K562 (cell line): ENCODE data around the gene STIM1. TPM values are rescaled to one million over a fixed set of nuclear protein-coding genes. Genes with fewer than 3 reads are reported as not detected.

Experiments used
- ATAC-seq: fragments of 200-7000 bp; cut with Tn5 transposase; 3 replicates; pipeline ENCODE4 v1.9.1; 2020; ENCODE audit warnings: moderate library complexity
- BruUV-seq: library from RNA; stranded (reverse); fragments of 400-500 nt; replicated peaks from 2 replicates; lab custom pipeline; 2021; lab: Mats Ljungman, UMichigan
- CTCF ChIA-PET: fragments of 300-600 bp; formaldehyde crosslinking; extraction: SDS; loops from one replicate; lab custom pipeline; 2021; ENCODE audit warnings: low intra/inter-chr PET ratio; lab: Yijun Ruan, JAX
- POLR2A ChIA-PET: fragments of 300-600, 350-650 bp; sonication (Branson Sonifier 250); formaldehyde crosslinking; extraction: SDS; loops from one replicate; lab custom pipeline; 2021; ENCODE audit warnings: antibody characterized with exemption, inconsistent platforms; lab: Yijun Ruan, JAX
- DNase-seq, 4 experiments: peaks; one replicate each; pipeline versions ENCODE4 v3.0.0 to v3.0.0-alpha.2; 2011 to 2018; ENCODE audit warnings: low spot score in 3 of 4, mixed read lengths in 3 of 4; ENCODE audit errors: extremely low read depth in 1 of 4
- FAIRE-seq: peaks from 2 replicates; lab custom pipeline; 2011; peaks lifted over from hg19 to GRCh38; lab: Jason Lieb, UNC
- H2AFZ ChIP-seq: 2 replicates; pipeline ENCODE4 v1.6.0; 2011; ENCODE audit warnings: low read depth, low read length, control low read depth, inconsistent platforms
- H3K27ac ChIP-seq: fragments of 200-600 bp; 3 replicates; pipeline ENCODE4 v1.8.0; 2011; ENCODE audit warnings: low read depth, mild to moderate bottlenecking, control low read depth, inconsistent platforms, low read length, moderate library complexity, mixed read lengths; ENCODE audit errors: extremely low read depth
- H3K27me3 ChIP-seq, 2 experiments: fragments of 300-600 bp in 1 of 2; 2 replicates in 1 of 2; 3 replicates in 1 of 2; pipeline versions ENCODE4 v1.6.0 to v1.8.0; 2011; ENCODE audit warnings: inconsistent platforms in 2 of 2, low read length in 2 of 2, mild to moderate bottlenecking in 1 of 2, mixed read lengths in 1 of 2, moderate library complexity in 1 of 2; ENCODE audit not compliant: control insufficient read depth in 2 of 2, insufficient read depth in 2 of 2
- H3K36me3 ChIP-seq: fragments of 300-600 bp; 3 replicates; pipeline ENCODE4 v1.8.0; 2011; ENCODE audit warnings: mild to moderate bottlenecking, low read length, inconsistent platforms; ENCODE audit not compliant: control insufficient read depth, insufficient read depth
- H3K4me1 ChIP-seq, 2 experiments: fragments of 200-600 bp in 1 of 2; replicated peaks in 1 of 2; 2 replicates in 1 of 2; 3 replicates in 1 of 2; pipeline versions ENCODE4 v1.5.1 to v1.8.0; 2011; ENCODE audit warnings: inconsistent platforms in 2 of 2, low read length in 2 of 2, mild to moderate bottlenecking in 1 of 2, mixed read lengths in 1 of 2, moderate library complexity in 1 of 2; ENCODE audit not compliant: control insufficient read depth in 2 of 2, insufficient read depth in 2 of 2
- H3K4me2 ChIP-seq: 2 replicates; pipeline ENCODE4 v1.6.1; 2011; ENCODE audit warnings: low read length, control low read depth, inconsistent platforms, mixed read lengths; ENCODE audit not compliant: insufficient read depth
- H3K4me3 ChIP-seq: fragments of 200-600 bp; sonication (generic), shearing (Covaris generic); 2 replicates; pipeline ENCODE4 v1.5.1; 2016; ENCODE audit warnings: control low read depth, inconsistent platforms
- H3K79me2 ChIP-seq: fragments of 200-600 bp; 3 replicates; pipeline ENCODE4 v1.8.0; 2011; ENCODE audit warnings: low read length, inconsistent platforms; ENCODE audit not compliant: control insufficient read depth, insufficient read depth
- H3K9ac ChIP-seq, 2 experiments: 2 replicates each; pipeline versions ENCODE4 v1.6.0 to v1.6.1; 2011; ENCODE audit warnings: low read depth in 2 of 2, low read length in 2 of 2, control low read depth in 1 of 2, inconsistent platforms in 1 of 2, mild to moderate bottlenecking in 1 of 2, mixed read lengths in 1 of 2; ENCODE audit not compliant: insufficient read depth in 1 of 2
- H3K9me1 ChIP-seq: one replicate; pipeline ENCODE4 v1.6.0; 2011; ENCODE audit warnings: inconsistent platforms, mild to moderate bottlenecking, low read length, moderate library complexity; ENCODE audit not compliant: control insufficient read depth, insufficient read depth
- H3K9me3 ChIP-seq: replicated peaks from 2 replicates; pipeline ENCODE4 v1.5.1; 2011; ENCODE audit warnings: low read depth, low read length, inconsistent platforms; ENCODE audit not compliant: control insufficient read depth, insufficient read depth
- H4K20me1 ChIP-seq: replicated peaks from 2 replicates; pipeline ENCODE4 v1.6.1; 2011; ENCODE audit warnings: low read length, inconsistent platforms, mixed read lengths; ENCODE audit not compliant: control insufficient read depth, insufficient read depth
- ARID1B ChIP-seq: fragments of 450-650 bp; IDR thresholded peaks from 2 replicates; pipeline ENCODE4 v1.6.1; 2016; ENCODE audit warnings: antibody characterized with exemption, mild to moderate bottlenecking, inconsistent platforms
- CBFA2T2 ChIP-seq: fragments of 450-650 bp; conservative IDR thresholded peaks from 2 replicates; pipeline ENCODE4 v1.6.1; 2017; ENCODE audit warnings: mild to moderate bottlenecking
- CEBPB ChIP-seq: fragments of 450-650 bp; IDR thresholded peaks from 2 replicates; pipeline ENCODE4 v1.6.1; 2016; ENCODE audit warnings: missing genetic modification characterization, missing compliant biosample characterization
- CTCF ChIP-seq, 3 experiments: IDR thresholded peaks in 2 of 3; conservative IDR thresholded peaks in 1 of 3; 2 replicates each; pipeline ENCODE4 v1.5.1; 2011 to 2012; ENCODE audit warnings: low read length in 3 of 3, mild to moderate bottlenecking in 3 of 3, control low read depth in 2 of 3, improper control_type of control experiment in 1 of 3, inconsistent platforms in 1 of 3, low read depth in 1 of 3, mixed read lengths in 1 of 3, moderate library complexity in 1 of 3; ENCODE audit not compliant: insufficient read depth in 2 of 3
- E2F4 ChIP-seq: sonication (generic); formaldehyde crosslinking; IDR thresholded peaks from 2 replicates; pipeline ENCODE4 v1.8.0; 2022; ENCODE audit warnings: mild to moderate bottlenecking, low read depth, missing genetic modification reagents
- IRF2 ChIP-seq: sonication (generic); formaldehyde crosslinking; IDR thresholded peaks from 2 replicates; pipeline ENCODE4 v1.8.1; 2022; ENCODE audit warnings: mild to moderate bottlenecking, missing genetic modification reagents
- MEF2A ChIP-seq: IDR thresholded peaks from 2 replicates; pipeline ENCODE4 v1.6.1; 2011; ENCODE audit warnings: low read depth, mild to moderate bottlenecking, low read length, moderate library complexity; ENCODE audit not compliant: control insufficient read depth
- MEIS2 ChIP-seq: fragments of 450-650 bp; IDR thresholded peaks from 2 replicates; pipeline ENCODE4 v1.6.1; 2014; ENCODE audit warnings: mild to moderate bottlenecking; ENCODE audit not compliant: partially characterized antibody
- NFE2 ChIP-seq: IDR thresholded peaks from 2 replicates; pipeline ENCODE4 v1.6.1; 2014; ENCODE audit warnings: antibody characterized with exemption, low read depth
- NR2C1 ChIP-seq, 2 experiments: fragments of 450-650 bp; IDR thresholded peaks; 2 replicates each; pipeline ENCODE4 v1.6.1; 2017; ENCODE audit warnings: mild to moderate bottlenecking in 2 of 2, antibody characterized with exemption in 1 of 2, inconsistent platforms in 1 of 2, missing compliant biosample characterization in 1 of 2, missing genetic modification characterization in 1 of 2
- PHB ChIP-seq: fragments of 250-450 bp; sonication (Bioruptor Pico); IDR thresholded peaks from 2 replicates; pipeline ENCODE4 v1.5.0; 2021
- RFX1 ChIP-seq: fragments of 450-650 bp; IDR thresholded peaks from 2 replicates; pipeline ENCODE4 v1.6.1; 2016; ENCODE audit warnings: mild to moderate bottlenecking, moderate library complexity
- TSHZ1 ChIP-seq: fragments of 250-450 bp; sonication (Bioruptor Pico); IDR thresholded peaks from 2 replicates; pipeline ENCODE4 v1.4.0; 2020; ENCODE audit warnings: mild to moderate bottlenecking, moderate library complexity
- ZBTB2 ChIP-seq: fragments of 450-650 bp; IDR thresholded peaks from 2 replicates; pipeline ENCODE4 v1.6.1; 2016; ENCODE audit warnings: antibody characterized with exemption
- ZNF316 ChIP-seq: fragments of 450-650 bp; IDR thresholded peaks from 2 replicates; pipeline ENCODE4 v1.6.1; 2016
- WGBS: fragments of 100-300 bp; shearing (Covaris generic); methylation state at CpG from one replicate; pipeline ENCODE4 v1.1.6; 2016; ENCODE audit warnings: low coverage, mixed read lengths; ENCODE audit not compliant: insufficient coverage; ENCODE audit errors: missing lambda C conversion rate; 5-methylcytosine and 5-hydroxymethylcytosine counted together
- in situ Hi-C: fragments of 300-500 bp; cut with MboI; formaldehyde crosslinking; loops from 4 replicates; pipeline ENCODE4 v1.15.0; 2018; ENCODE audit warnings: inconsistent platforms, mixed read lengths
- intact Hi-C: fragments of 100-400 bp; cut with micrococcal nuclease; formaldehyde crosslinking; loops from 2 replicates; pipeline ENCODE4 v1.14.2; 2022
- polyA plus RNA-seq, 8 experiments: library from polyadenylated mRNA; depleted of rRNA in 4 of 8; stranded (reverse) in 5 of 8; unstranded in 3 of 8; fragments of >200 nt; fragmentation: Nextera tagmentation in 2 of 8; fragmentation: Illumina TruSeq in 1 of 8; extraction: Ambion mirVana in 2 of 8; extraction: Trizol in 1 of 8; gene quantifications; 2 replicates each; pipeline versions ENCODE4 v1.2.1 to v1.2.3, GENCODE V29; 2011 to 2014; ENCODE audit warnings: inconsistent platforms in 1 of 8, missing spikeins in 1 of 8
- total RNA-seq, 7 experiments: library from RNA; depleted of rRNA in 6 of 7; stranded (reverse); fragments of >200 nt in 6 of 7; fragmentation: Illumina TruSeq in 2 of 7; extraction: Trizol in 2 of 7; gene quantifications; 2 replicates each; pipeline versions ENCODE4 v1.2.1 to v1.2.3, GENCODE V29; 2011 to 2021; ENCODE audit warnings: low replicate concordance in 1 of 7

The STIM1 gene
- total and polyA plus RNA-seq, 9 of the 15 experiments (the other 6 are each of a cell fraction or from before 2014, with no cell fraction given), result 7.7 to 50.5 (median 22.5) TPM

- TF ChIP-seq CBFA2T2 (0 out of 2 replicates have a peak, but pooled peaks have one; percentile 16), ARID1B (0 out of 2 replicates have a peak, but pooled peaks have one; percentile 22), ZBTB2 (no peak), MEIS2 (peak; percentile 60), RFX1 (no peak), TSHZ1 (no peak), NFE2 (no peak)
Measured at GRCh38 chr11:4115128-4115527, 259.7 kb downstream of the STIM1 start (continued).

- in situ Hi-C loops (no loop called here), intact Hi-C loops (no loop called here)
- H3K36me3 ChIP-seq, result peaks cover 83% of the 10 kb centered on the region
- BruUV-seq, result no TSS peak
- H3K9me1 ChIP-seq, result no peaks in the 10 kb centered on the region
- no peaks in the 10 kb centered on the region for H4K20me1 ChIP-seq
- ATAC-seq (no peak), DNase-seq (no peak), FAIRE-seq (no peak)
- no peaks in the 10 kb centered on the region for H3K79me2 ChIP-seq
- no peak overlapping the region for H3K9ac ChIP-seq
- no peaks in the 10 kb centered on the region for H3K4me1 ChIP-seq
- no peak overlapping the region for H2AFZ ChIP-seq
- CTCF ChIA-PET, result no interaction called here
- POLR2A ChIA-PET, result no interaction called here
- no peaks in the 10 kb centered on the region for H3K27me3 ChIP-seq
- no peaks in the 10 kb centered on the region for H3K9me3 ChIP-seq
- 83% methylated on average over 3 of the region's 3 CpGs for WGBS
- no peak overlapping the region for H3K4me3 ChIP-seq
- no peak overlapping the region for H3K27ac ChIP-seq
- no peak overlapping the region for H3K4me2 ChIP-seq
- no peak for TF ChIP-seq CEBPB (tag)
- no peak for TF ChIP-seq CTCF (IDR thresholded peaks at IDR 0.05 in 2 of 3, conservative IDR thresholded peaks at IDR 0.05 in 1 of 3; ENCODE audit: insufficient read depth in 2 of 3, low read depth in 1 of 3, low read length in 3 of 3)
- TF ChIP-seq IRF2, result no peak
- TF ChIP-seq NR2C1 (IDR thresholded peaks at IDR 0.05), result no peak
- TF ChIP-seq NR2C1 (tag; IDR thresholded peaks at IDR 0.05), result no peak
- TF ChIP-seq ZNF316, result peak; percentile 73
- no peak for TF ChIP-seq MEF2A
- no peak for TF ChIP-seq E2F4 (CRISPR knock-in tag)
- no peak for TF ChIP-seq PHB (CRISPR knock-in tag)
Measured at GRCh38 chr11:4118107-4118506, 262.6 kb downstream of the STIM1 start.
